HCT116 (cell line): ENCODE results near the gene SYNDIG1. TPM values are rescaled to one million over a fixed set of nuclear protein-coding genes. Genes with fewer than 3 reads are reported as not detected.

ENCODE experiments used
- ATAC-seq: fragments of 200-7000 bp; cut with Tn5 transposase; 2 replicates; pipeline ENCODE4 v1.9.1; 2020; ENCODE audit warnings: mild to moderate bottlenecking, moderate library complexity
- BruUV-seq: library from RNA; stranded (reverse); fragments of 400-500 nt; replicated peaks from 2 replicates; lab custom pipeline; 2021; lab: Mats Ljungman, UMichigan
- CTCF ChIA-PET: fragments of 300-600 bp; sonication (Branson Sonifier 250); formaldehyde crosslinking; loops from one replicate; lab custom pipeline; 2021; ENCODE audit warnings: antibody characterized with exemption; lab: Charles Lee
- POLR2A ChIA-PET: fragments of 300-600, 350-600 bp; sonication (Branson Sonifier 250); formaldehyde crosslinking; loops from one replicate; lab custom pipeline; 2021; ENCODE audit warnings: antibody characterized with exemption; lab: Charles Lee
- RAD21 ChIA-PET, 2 experiments: fragments of 300-600 bp; sonication (Branson Sonifier 250); formaldehyde crosslinking; loops; one replicate each; lab custom pipeline; 2023; ENCODE audit warnings: low total read pairs in 2 of 2; ENCODE audit not compliant: uncharacterized antibody in 2 of 2, unreplicated experiment in 2 of 2, low non-redundant PET in 1 of 2; lab: Charles Lee
- DNase-seq: peaks from one replicate; pipeline ENCODE4 v3.0.0-alpha.2; 2010; ENCODE audit warnings: low read depth, low spot score
- H2AFZ ChIP-seq: fragments of 200-600 bp; shearing (Covaris generic), sonication (generic); 2 replicates; pipeline ENCODE4 v1.6.1; 2017; ENCODE audit warnings: low read depth, mixed run types, mixed read lengths, antibody characterized with exemption, low read length; ENCODE audit not compliant: poor library complexity, severe bottlenecking
- H3K27ac ChIP-seq: 2 replicates; pipeline ENCODE4 v1.5.1; 2012; ENCODE audit warnings: low read depth, low read length
- H3K27me3 ChIP-seq: fragments of 200-600 bp; sonication (generic); 2 replicates; pipeline ENCODE4 v1.6.1; 2016; ENCODE audit warnings: mixed run types, low read length, mixed read lengths; ENCODE audit not compliant: insufficient read depth
- H3K36me3 ChIP-seq, 2 experiments: fragments of 200-500 bp in 1 of 2; fragments of 200-600 bp in 1 of 2; sonication (Bioruptor generic) in 1 of 2; sonication (generic) in 1 of 2; 2 replicates each; pipeline versions ENCODE4 v1.5.1 to v1.6.1; 2014 to 2016; ENCODE audit warnings: low read length in 2 of 2, inconsistent platforms in 1 of 2, mixed read lengths in 1 of 2, mixed run types in 1 of 2; ENCODE audit not compliant: insufficient read depth in 2 of 2, control insufficient read depth in 1 of 2
- H3K4me1 ChIP-seq, 2 experiments: fragments of 200-600 bp in 1 of 2; sonication (generic) in 1 of 2; 2 replicates each; pipeline versions ENCODE4 v1.5.1 to v1.6.1; 2012 to 2017; ENCODE audit warnings: low read length in 2 of 2, inconsistent platforms in 1 of 2, mild to moderate bottlenecking in 1 of 2, mixed read lengths in 1 of 2, mixed run types in 1 of 2, moderate library complexity in 1 of 2; ENCODE audit not compliant: insufficient read depth in 2 of 2, control insufficient read depth in 1 of 2
- H3K4me2 ChIP-seq: fragments of 200-600 bp; sonication (generic); 2 replicates; pipeline ENCODE4 v1.6.1; 2017; ENCODE audit warnings: mixed run types, low read length, mixed read lengths
- H3K4me3 ChIP-seq, 2 experiments: fragments of 200-600 bp in 1 of 2; sonication (generic) in 1 of 2; replicated peaks in 1 of 2; 2 replicates each; pipeline ENCODE4 v1.5.1; 2011 to 2016; ENCODE audit warnings: low read length in 2 of 2, control low read depth in 1 of 2, low read depth in 1 of 2, mild to moderate bottlenecking in 1 of 2, mixed read lengths in 1 of 2, mixed run types in 1 of 2
- H3K79me2 ChIP-seq: fragments of 200-600 bp; sonication (generic); 2 replicates; pipeline ENCODE4 v1.6.1; 2017; ENCODE audit warnings: mild to moderate bottlenecking, mixed run types, low read length, moderate library complexity, mixed read lengths; ENCODE audit not compliant: insufficient read depth
- H3K9ac ChIP-seq: fragments of 200-600 bp; sonication (generic); 2 replicates; pipeline ENCODE4 v1.6.1; 2016; ENCODE audit warnings: low read length, mixed read lengths
- H3K9me2 ChIP-seq: fragments of 200-600 bp; sonication (generic), shearing (Covaris generic); 2 replicates; pipeline ENCODE4 v1.6.1; 2017; ENCODE audit warnings: mixed run types, mild to moderate bottlenecking, moderate library complexity; ENCODE audit not compliant: insufficient read depth
- H3K9me3 ChIP-seq, 2 experiments: fragments of 200-500 bp in 1 of 2; fragments of 200-600 bp in 1 of 2; sonication (Bioruptor generic) in 1 of 2; sonication (generic) in 1 of 2; 2 replicates each; pipeline ENCODE4 v1.6.1; 2014 to 2017; ENCODE audit warnings: low read length in 2 of 2, mixed read lengths in 2 of 2, inconsistent platforms in 1 of 2, low read depth in 1 of 2, mild to moderate bottlenecking in 1 of 2, mixed run types in 1 of 2, moderate library complexity in 1 of 2; ENCODE audit not compliant: control insufficient read depth in 1 of 2, insufficient read depth in 1 of 2
- H4K20me1 ChIP-seq: fragments of 200-600 bp; sonication (generic), shearing (Covaris generic); 2 replicates; pipeline ENCODE4 v1.6.1; 2017; ENCODE audit warnings: mixed run types, mild to moderate bottlenecking, moderate library complexity; ENCODE audit not compliant: insufficient read depth
- CBX3 ChIP-seq: IDR thresholded peaks from 2 replicates; pipeline ENCODE4 v1.6.1; 2012; ENCODE audit warnings: low read depth
- CEBPB ChIP-seq: IDR thresholded peaks from 2 replicates; pipeline ENCODE4 v1.6.1; 2012; ENCODE audit warnings: low read depth
- FOSL1 ChIP-seq: IDR thresholded peaks from 2 replicates; pipeline ENCODE4 v1.6.1; 2012; ENCODE audit warnings: low read depth
- JUND ChIP-seq: IDR thresholded peaks from 2 replicates; pipeline ENCODE4 v1.6.1; 2012
- MAX ChIP-seq: IDR thresholded peaks from 2 replicates; pipeline ENCODE4 v1.6.1; 2012
- REST ChIP-seq: IDR thresholded peaks from 2 replicates; pipeline ENCODE4 v1.6.1; 2012; ENCODE audit warnings: low read depth
- SRF ChIP-seq: IDR thresholded peaks from 2 replicates; pipeline ENCODE4 v1.6.1; 2012; ENCODE audit warnings: low read depth
- ZFX ChIP-seq: fragments of 450-650 bp; IDR thresholded peaks from 2 replicates; pipeline ENCODE4 v1.6.1; 2017
- ZNF274 ChIP-seq: fragments of 200-500 bp; sonication (Bioruptor generic); IDR thresholded peaks from 2 replicates; pipeline ENCODE4 v1.6.1; 2014; ENCODE audit warnings: mild to moderate bottlenecking, low read depth, low read length, inconsistent platforms
- intact Hi-C: fragments of 100-400 bp; cut with micrococcal nuclease; formaldehyde crosslinking; loops from 2 replicates; pipeline ENCODE4 v1.10.0; 2022
- total RNA-seq: library from RNA; stranded (reverse); gene quantifications from one replicate; pipeline ENCODE4 v1.2.1, GENCODE V29; 2021; ENCODE audit not compliant: unreplicated experiment

SYNDIG1 gene
- total RNA-seq, 1 experiment from 2014 or later, result not detected

GRCh38 chr20:24627926-24628325 lies 158.5 kb downstream of the SYNDIG1 start (continued):
- TF ChIP-seq REST, result no peak
- no peak for TF ChIP-seq CEBPB
- no peak for TF ChIP-seq FOSL1
- no peak for TF ChIP-seq ZFX

GRCh38 chr20:24628985-24629384 lies 159.6 kb downstream of the SYNDIG1 start:
- H4K20me1 ChIP-seq, result no peaks in the 10 kb centered on the region
- ChIA-PET CTCF (no interaction called here), RAD21 (no interaction called here), POLR2A (no interaction called here)
- H3K9ac ChIP-seq, result no peak overlapping the region
- H3K27ac ChIP-seq, result no peak overlapping the region
- no peaks in the 10 kb centered on the region for H3K36me3 ChIP-seq
- no peaks in the 10 kb centered on the region for H3K79me2 ChIP-seq
- no TSS peak for BruUV-seq
- H3K4me3 ChIP-seq, result no peak overlapping the region
- intact Hi-C loops, result no loop called here
- H3K4me2 ChIP-seq, result no peak overlapping the region
- H2AFZ ChIP-seq, result no peak overlapping the region
- H3K4me1 ChIP-seq, result no peaks in the 10 kb centered on the region
- no peaks in the 10 kb centered on the region for H3K9me3 ChIP-seq
- peaks cover 16% of the 10 kb centered on the region; the same call in 1 of the 2 replicates for H3K27me3 ChIP-seq
- ATAC-seq (no peak), DNase-seq (no peak)
- TF ChIP-seq JUND, result no peak
- no peak for TF ChIP-seq SRF
- no peak for TF ChIP-seq ZFX
- TF ChIP-seq CBX3, result no peak
- TF ChIP-seq ZNF274, result no peak
- no peak for TF ChIP-seq REST
- no peak for TF ChIP-seq MAX
- no peaks in the 10 kb centered on the region for H3K9me2 ChIP-seq
